GM13976 (cell line): ENCODE measurements around the gene KRT2.

ENCODE experiments used
- DNase-seq: peaks from one replicate; pipeline ENCODE4 v3.0.0; 2012; ENCODE audit warnings: low spot score
- in situ Hi-C: fragments of 300-500 bp; cut with MboI; formaldehyde crosslinking; loops from one replicate; pipeline ENCODE4 v1.12.0; 2022; ENCODE audit warnings: low sequenced_read_pairs, mixed read lengths, inconsistent platforms; ENCODE audit not compliant: unreplicated experiment
- TF ChIP-seq, protein P1 (sequence below): IDR thresholded peaks from 2 replicates; pipeline ENCODE4 v1.5.1; 2012; ENCODE audit warnings: borderline replicate concordance, mild to moderate bottlenecking; ENCODE audit not compliant: insufficient read depth; ENCODE audit errors: extremely low read depth, missing control alignments, control extremely low read depth

KRT2 gene

GRCh38 chr12:52655720-52656124, 3.7 kb upstream of the KRT2 start:
- in situ Hi-C loops = no loop called here
- TF ChIP-seq, protein P1, sequence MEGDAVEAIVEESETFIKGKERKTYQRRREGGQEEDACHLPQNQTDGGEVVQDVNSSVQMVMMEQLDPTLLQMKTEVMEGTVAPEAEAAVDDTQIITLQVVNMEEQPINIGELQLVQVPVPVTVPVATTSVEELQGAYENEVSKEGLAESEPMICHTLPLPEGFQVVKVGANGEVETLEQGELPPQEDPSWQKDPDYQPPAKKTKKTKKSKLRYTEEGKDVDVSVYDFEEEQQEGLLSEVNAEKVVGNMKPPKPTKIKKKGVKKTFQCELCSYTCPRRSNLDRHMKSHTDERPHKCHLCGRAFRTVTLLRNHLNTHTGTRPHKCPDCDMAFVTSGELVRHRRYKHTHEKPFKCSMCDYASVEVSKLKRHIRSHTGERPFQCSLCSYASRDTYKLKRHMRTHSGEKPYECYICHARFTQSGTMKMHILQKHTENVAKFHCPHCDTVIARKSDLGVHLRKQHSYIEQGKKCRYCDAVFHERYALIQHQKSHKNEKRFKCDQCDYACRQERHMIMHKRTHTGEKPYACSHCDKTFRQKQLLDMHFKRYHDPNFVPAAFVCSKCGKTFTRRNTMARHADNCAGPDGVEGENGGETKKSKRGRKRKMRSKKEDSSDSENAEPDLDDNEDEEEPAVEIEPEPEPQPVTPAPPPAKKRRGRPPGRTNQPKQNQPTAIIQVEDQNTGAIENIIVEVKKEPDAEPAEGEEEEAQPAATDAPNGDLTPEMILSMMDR = no peak
- no peak for DNase-seq

DNA sequence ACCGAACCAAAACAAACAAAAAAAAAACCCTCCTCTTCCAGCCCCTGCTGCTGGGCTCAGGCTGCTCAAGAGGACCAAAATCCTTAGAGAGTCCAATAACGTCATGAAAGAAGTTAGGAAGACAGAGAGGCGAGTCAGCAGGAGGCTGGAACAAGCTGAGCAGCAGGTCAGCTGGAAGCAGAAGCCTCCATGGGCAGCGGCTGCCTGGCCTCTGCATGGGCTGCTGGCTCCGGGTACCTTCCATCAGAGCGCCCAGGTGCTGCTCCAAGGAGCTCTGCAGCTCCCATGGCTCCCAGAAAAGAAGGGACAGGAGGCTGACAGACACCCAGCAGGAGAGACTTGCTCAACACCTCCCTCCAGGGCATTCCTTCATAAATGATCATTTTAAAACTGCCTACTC, 3.2 kb upstream of the KRT2 start:
- DNase-seq = no peak
- TF ChIP-seq, protein P1 = no peak
- in situ Hi-C loops = no loop called here

DNA sequence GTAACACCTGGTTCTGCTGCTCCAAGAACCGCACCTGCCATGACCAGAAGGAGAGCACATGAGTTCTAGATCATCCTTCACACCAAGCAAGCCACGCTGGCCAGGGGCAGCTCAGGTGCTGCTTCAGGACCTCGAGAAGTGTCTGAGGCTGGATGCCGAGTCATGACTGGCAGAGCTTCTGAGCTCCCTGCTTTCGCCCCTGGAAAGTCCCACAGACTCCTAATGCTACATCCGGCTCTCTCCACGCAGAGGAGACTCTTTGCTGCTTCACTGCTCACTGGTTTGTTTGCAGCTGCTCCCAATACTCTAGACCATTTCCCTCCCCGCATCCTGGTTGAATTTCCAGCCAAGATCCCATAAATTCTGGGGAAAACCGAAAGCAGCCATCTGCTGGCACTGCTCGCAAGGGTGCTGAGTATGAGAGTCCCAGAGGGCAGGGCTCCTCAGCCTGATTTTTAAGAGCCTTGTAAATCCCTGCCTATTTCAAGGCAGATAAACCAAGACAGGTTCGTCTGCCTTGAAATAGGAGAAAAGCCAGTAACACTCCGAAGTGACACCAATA, 1.4 kb downstream of the KRT2 start:
- DNase-seq = no peak
- TF ChIP-seq, protein P1 = no peak
- in situ Hi-C loops = no loop called here

DNA sequence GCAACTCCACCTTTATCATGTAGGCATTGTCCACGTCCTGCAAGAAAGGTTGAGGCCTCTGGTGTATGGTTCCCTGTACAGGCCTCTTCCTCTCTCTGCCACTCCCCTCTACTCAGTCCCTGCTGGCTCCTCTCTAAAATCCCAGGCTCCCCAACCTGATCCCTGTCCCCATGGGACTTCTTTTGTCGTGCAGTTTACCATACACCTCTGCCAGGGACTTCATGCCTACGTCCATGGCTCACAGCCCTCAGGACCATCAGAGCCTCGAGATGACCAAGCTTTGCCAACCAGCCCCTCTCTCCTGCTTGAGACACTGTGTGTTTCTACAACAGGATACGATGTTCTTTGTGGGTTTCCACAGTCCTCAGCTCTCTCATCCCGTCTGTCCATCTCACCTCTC, 2.9 kb downstream of the KRT2 start:
- in situ Hi-C loops = no loop called here
- no peak for DNase-seq
- TF ChIP-seq, protein P1 = no peak

DNA sequence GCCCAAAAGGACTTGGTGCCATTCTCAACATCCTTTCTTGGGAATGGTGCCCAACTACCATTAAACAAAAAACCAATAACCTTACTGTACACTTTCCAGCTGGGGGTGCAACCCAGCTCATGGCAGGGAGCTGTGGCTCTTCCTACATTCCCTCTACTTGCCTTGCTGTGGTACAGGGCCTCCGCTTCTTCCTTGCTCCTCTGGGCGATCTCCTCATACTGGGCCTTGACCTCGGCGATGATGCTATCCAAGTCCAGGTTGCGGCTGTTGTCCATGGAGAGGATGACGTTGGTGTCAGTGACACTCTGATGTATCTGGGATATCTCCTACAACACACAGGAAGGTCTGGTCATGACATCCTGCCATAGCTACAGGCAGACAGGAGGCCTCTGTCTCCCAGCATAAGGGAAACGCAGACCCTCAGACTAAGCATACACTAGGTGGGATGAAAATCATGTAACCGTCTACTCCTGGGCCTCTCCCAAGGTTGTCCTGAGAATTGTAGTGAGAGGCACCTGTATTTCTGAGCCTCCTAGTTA, 3.9 kb downstream of the KRT2 start:
- no peak for DNase-seq
- in situ Hi-C loops = no loop called here
- TF ChIP-seq, protein P1 = no peak

- no peak for DNase-seq
- TF ChIP-seq, protein P1 = no peak
- in situ Hi-C loops = no loop called here
Measured at GRCh38 chr12:52647601-52648000, 4.4 kb downstream of the KRT2 start.
